NB4 (cell line): ENCODE measurements around the gene CDK12.

Experiments used
- DNase-seq: peaks from one replicate; pipeline ENCODE4 v3.0.0; 2010; ENCODE audit warnings: low read depth
- H3K4me3 ChIP-seq: one replicate; pipeline ENCODE4 v1.5.1; 2011; ENCODE audit warnings: mild to moderate bottlenecking, low read depth, low read length, moderate library complexity
- MYC ChIP-seq: IDR thresholded peaks from 2 replicates; pipeline ENCODE4 v1.6.1; 2011; ENCODE audit warnings: low read depth, low read length
- POLR2A ChIP-seq: IDR thresholded peaks from 2 replicates; pipeline ENCODE4 v1.6.1; 2011; ENCODE audit warnings: mild to moderate bottlenecking; ENCODE audit not compliant: insufficient read length; ENCODE audit errors: extremely low read depth
- TF ChIP-seq, protein P1 (sequence below): IDR thresholded peaks from one replicate; pipeline ENCODE4 v1.5.1; 2012; ENCODE audit warnings: low read depth, low read length
- TF ChIP-seq, protein P2 (sequence below): IDR thresholded peaks from 2 replicates; pipeline ENCODE4 v1.6.1; 2011; ENCODE audit warnings: low read depth, low read length

Gene CDK12

DNA sequence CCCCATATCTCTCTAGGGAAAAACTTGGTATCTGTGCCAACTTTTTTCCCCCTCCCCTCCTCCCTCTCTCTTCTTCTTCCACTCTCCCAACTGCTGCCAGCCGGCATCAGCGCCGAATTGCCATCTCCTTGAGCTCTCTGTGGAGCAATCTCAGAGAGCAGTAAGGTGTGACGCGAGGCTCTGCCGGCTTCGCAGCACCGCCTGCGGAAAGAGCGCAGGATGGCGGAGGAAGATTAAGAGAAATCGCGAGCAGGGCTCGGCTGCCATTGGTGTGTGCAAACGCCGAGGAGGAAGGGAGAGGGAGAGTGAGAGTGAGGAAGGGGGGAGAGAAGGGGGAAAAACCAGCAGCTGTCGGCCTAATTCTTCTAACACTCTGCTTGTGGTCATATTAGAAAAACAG is 102.2 kb downstream of the CDK12 start:
- TF ChIP-seq POLR2A (no peak), MYC (no peak)
- TF ChIP-seq, protein P1, sequence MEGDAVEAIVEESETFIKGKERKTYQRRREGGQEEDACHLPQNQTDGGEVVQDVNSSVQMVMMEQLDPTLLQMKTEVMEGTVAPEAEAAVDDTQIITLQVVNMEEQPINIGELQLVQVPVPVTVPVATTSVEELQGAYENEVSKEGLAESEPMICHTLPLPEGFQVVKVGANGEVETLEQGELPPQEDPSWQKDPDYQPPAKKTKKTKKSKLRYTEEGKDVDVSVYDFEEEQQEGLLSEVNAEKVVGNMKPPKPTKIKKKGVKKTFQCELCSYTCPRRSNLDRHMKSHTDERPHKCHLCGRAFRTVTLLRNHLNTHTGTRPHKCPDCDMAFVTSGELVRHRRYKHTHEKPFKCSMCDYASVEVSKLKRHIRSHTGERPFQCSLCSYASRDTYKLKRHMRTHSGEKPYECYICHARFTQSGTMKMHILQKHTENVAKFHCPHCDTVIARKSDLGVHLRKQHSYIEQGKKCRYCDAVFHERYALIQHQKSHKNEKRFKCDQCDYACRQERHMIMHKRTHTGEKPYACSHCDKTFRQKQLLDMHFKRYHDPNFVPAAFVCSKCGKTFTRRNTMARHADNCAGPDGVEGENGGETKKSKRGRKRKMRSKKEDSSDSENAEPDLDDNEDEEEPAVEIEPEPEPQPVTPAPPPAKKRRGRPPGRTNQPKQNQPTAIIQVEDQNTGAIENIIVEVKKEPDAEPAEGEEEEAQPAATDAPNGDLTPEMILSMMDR, result no peak
- TF ChIP-seq, protein P2, sequence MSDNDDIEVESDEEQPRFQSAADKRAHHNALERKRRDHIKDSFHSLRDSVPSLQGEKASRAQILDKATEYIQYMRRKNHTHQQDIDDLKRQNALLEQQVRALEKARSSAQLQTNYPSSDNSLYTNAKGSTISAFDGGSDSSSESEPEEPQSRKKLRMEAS, result no peak
- no peak for DNase-seq
- no peak overlapping the region for H3K4me3 ChIP-seq

DNA sequence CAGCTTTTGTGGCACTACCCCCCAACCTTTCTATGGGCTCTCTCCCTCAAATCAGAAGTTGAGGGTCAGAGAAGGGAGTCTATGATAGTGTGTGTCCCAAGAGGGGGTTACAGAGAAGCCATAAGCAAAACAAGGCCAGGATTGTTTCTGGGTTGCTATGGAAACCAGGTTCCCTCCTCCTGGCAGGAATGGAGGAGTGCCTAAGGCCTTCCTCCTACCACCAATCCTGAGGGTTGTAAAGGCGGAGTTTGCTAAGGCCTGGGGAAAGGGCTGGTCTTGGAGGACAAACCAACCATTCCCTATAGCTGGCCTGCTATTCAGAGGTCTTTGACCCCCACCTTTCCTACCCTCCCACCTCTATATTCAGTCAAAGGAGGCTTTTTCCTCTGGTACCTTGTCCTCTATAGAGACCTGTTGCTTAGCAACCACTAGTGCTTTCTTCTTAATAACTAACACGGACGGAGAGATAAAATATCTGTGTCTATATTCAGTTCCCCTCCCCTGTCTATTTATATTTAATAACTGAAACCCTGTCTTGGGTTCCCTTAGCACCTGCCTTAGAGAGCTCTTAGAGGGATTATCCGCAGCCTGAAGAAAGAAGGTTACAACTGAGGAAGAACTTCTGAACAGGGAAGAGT is 103.0 kb downstream of the CDK12 start:
- H3K4me3 ChIP-seq, result no peak overlapping the region
- no peak for DNase-seq
- TF ChIP-seq, protein P1, result no peak
- TF ChIP-seq POLR2A, result no peak
- TF ChIP-seq, protein P2, result no peak
- TF ChIP-seq MYC, result no peak

DNA sequence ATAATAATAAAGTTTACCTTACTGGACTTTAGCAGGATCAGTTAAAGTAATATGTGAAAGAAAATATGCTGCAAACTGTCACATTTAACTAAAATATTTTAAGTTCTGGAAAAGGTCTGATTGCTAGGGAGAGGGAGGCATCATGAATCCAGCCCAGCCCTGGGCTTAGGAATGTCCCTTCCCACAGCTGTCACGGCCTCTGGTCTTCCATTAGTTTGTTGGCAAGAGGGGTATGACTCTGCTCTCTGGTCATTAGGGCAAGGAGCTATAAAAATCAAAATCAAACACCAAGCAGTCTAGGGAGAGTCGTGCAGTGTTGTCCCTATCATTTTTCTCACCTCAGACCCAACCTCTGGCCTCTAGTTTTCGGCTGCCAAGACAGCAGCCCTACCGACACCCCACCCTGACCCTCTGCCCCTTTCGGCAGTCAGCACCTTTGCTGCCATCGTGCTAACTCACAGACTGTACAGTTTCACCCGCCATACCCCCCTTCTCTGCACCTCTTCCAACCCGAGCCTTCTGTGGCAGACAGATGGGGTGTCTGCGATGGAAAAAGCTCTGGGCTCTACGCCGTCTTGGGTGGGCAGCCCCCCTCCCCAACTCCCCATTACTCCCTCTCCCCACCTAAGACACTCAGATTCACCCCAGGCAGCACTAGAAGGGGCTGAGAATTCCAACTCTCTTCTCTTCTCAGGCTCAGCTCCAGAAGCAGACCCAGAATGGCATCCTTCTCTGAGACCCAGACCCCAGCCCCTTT is 105.0 kb downstream of the CDK12 start:
- TF ChIP-seq POLR2A (no peak), MYC (no peak)
- TF ChIP-seq, protein P1, result no peak
- TF ChIP-seq, protein P2, result no peak
- no peak overlapping the region for H3K4me3 ChIP-seq

DNA sequence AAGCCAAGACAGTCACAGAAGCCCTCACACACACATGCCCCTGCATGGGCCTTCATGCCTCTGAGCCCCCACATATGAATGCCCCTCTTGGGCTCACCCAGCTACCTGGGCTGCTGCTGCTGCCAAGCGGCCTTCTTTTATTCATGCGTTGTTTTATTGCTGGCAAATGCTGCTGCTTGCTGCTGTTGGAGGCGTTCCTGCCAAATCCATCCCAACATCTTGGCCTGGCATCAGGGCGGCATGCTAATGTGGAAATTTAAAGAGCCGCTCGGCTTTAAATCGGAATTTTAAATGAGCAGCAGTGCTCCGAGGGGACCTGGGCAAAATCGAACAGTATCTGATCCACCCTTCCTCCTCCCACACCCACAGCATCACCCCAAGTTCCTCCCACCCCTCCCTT is 107.4 kb downstream of the CDK12 start:
- DNase-seq, result no peak
- TF ChIP-seq MYC (no peak), POLR2A (no peak)

More for the DNA sequence above, 105.0 kb downstream of the CDK12 start:
- no peak for DNase-seq

DNA sequence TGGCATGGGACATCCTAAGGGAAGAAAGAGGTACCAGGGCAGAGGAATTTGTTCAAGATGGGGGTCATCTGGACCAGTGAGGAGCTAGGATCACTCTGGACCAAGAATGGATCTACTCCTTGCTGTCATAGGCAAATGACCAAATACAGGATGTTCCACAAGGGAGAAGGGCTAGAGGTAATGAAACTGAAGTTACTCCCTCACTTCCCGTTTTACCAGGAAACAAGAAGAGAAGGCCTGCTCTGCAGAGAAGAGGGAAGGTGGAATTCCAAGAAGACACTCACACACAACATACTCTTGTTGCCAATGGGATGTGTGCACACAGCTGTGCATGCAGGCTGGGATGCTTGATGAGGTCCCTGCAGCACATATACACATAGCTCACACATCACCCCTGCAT is 107.8 kb downstream of the CDK12 start:
- TF ChIP-seq MYC (no peak), POLR2A (no peak)
- TF ChIP-seq, protein P2, result no peak
- TF ChIP-seq, protein P1, result no peak
- no peak overlapping the region for H3K4me3 ChIP-seq
- DNase-seq, result no peak

More for the DNA sequence above, 107.4 kb downstream of the CDK12 start:
- H3K4me3 ChIP-seq, result no peak overlapping the region

DNA sequence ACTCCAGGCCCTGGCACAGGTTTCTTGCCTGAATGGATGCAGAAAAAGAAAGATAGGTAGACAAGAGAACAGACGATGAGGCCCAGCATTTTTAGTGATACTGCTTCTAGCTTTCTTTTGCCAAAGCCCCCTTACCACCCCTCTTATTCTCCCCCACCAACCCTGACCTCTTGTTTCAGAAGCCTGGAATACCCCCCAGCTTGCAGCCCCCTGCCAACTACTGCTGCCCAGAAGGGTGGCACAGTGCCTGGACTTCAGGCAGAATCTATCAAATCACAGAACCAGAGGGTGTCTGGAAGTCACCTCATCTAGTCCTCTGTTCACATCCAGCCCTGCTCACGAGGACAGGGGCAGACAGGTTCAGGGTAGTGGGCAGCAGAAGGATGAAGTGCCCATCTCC is 110.8 kb downstream of the CDK12 start:
- TF ChIP-seq MYC (no peak), POLR2A (no peak)
- TF ChIP-seq, protein P1, result no peak
- TF ChIP-seq, protein P2, result no peak
- H3K4me3 ChIP-seq, result no peak overlapping the region
- DNase-seq, result no peak
